ENCODE results near the gene HOXB2.

Gene HOXB2

DNA sequence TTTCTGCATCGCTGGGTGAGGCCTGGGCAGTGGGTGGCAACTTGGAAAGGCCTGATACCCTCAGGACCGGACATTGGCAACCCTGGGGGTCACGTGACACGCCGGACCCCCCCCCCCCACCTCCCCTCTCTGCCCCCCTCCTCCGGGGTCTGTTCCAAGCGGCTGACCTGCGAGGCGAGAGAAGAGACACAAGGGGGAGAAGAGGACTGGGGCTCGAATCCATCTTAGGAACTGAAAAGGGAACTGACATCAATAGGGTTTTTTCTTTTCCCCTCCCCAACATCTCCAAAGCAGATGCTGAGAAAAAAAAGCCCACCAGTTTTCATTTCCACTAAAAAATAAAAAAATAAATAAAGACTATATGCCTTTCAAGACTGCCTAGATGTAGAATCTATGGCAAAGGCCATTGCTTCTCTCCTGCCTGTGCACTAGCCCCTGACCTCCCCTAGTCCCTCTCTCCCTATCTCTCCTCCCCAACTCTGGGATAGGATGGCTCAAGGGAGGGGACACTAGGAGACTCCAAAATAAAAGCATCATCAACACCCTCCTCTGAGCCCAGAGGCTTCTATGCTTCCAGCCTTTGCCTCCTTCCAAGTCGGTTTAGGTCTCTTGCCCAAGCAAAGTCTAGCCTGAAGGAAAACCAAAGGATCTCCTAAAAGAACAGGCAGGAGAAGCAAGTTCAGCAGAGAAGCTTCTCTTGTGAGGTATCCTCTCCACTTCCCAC is 7.7 kb upstream of the HOXB2 start:
- no peak for DNase-seq (ENCODE audit: low spot score)

DNA sequence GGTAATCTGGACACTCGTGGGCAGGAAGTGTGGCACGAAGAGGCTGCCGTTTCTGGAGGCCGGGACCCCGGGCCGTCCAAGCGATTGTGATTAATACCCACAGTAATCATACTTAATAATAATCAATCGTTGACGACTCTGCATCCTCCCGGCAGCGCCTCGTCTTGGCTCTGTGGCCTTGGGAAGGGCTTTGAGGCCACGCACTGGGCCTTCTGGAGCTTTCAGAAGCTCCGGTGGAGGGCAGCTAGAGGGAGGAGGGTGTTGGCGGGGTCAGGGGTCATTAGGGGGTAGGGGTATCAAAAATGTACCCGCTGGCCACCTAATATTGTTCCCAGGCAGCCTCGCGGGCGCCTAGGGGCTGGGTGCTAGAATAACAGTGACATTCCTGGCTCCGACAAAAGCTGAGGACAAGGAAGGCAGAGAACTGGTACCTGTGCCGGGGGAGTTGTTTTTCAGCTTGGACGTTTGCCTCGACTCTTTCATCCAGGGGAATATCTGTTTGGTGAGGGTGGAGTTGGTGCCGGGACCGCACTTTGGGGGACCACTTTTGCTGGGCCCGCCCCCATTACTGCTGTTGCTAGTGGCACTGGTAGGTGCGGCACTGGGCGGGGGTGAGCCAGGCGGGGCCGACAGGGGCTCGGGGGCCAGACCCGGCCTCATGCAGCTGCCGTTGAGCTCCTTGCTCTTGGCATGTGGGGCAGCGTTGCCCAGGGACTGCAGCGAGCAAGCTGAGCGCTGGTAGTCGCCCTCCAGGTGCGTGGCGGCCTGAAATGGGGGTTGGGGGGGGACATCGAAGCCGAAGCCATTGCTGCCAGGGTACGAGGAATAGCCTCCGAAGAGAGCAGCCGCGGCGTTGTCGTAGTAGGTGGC is 6.9 kb upstream of the HOXB2 start:
- DNase-seq (ENCODE audit: low spot score) = no peak

DNA sequence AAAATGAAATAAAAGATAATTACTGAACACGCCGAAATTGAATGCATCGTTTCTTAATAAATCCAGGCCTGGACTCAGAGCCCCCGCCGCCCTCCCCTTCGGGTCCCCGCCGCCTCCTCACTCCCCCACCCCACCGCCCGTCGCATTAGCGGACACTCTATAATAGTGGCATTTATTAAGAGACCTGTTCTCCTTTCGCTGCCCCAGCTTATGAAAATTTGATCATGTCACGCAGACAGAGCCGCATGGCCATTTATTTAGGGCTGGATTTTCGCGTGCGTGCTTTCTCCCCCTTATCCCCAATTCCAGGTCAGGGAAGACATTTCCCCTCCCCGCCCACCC is 6.3 kb upstream of the HOXB2 start:
- DNase-seq (ENCODE audit: low spot score) = no peak

DNA sequence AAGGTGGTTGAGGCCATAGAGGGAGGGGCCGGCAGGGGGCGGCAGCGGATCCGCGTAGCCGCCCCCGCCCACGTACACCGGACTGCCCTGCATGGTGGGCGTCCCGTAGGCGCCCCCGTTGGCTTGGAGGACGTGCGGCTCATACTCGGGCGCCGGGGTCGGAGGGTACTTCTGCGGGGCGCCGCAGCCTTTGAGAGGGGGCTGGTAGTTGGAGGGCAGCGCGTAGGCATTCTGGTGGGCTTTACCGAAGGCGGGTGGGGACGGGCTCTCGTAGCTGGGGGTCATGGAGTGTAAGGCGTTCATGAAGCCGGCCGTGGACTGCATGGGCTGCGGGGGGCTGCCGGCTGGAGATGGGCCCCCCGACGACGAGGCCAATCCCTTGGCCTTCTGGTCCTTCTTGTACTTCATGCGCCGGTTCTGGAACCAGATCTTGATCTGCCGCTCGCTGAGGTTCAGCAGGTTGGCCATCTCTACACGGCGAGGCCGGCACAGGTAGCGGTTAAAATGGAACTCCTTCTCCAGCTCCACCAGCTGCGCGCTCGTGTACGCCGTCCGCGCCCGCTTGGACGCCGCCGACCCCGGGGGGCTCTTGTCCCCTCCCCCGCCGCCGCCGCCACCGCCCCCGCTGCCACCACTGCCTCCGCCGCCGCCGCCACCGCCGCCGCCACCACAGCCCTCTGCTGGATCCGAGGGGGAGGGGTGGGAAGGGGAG is 5.7 kb upstream of the HOXB2 start:
- no peak for DNase-seq (ENCODE audit: low spot score)

DNA sequence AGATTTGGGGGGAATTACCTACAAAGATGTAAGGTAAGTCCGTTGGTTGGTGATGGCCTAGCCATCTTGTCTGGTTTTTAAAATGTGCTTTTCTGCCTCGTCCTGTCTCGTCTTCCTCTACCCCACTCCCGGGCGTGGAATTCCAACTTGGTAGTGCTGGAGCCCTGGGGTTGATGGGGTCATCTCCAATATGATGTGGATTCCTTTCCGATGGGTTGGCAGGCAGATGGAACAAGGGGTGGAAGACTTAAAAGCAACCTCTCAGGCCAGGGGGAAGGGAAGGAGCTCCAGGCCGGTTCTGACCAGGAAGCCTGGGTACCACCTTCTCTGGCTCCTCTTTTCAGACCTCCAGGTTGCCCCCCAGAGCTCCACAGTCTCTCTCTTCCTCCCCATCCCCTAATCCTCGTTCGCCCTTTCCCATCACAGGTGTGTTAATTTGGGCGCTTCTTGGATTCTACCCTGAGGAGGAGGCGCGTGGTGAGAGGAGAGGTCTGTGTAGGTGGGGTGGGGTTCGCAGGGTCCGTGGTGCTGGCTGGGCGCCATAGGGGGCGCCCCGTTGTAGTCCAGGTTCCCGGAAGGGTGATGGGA is 5.1 kb upstream of the HOXB2 start:
- DNase-seq (ENCODE audit: low spot score) = no peak

DNA sequence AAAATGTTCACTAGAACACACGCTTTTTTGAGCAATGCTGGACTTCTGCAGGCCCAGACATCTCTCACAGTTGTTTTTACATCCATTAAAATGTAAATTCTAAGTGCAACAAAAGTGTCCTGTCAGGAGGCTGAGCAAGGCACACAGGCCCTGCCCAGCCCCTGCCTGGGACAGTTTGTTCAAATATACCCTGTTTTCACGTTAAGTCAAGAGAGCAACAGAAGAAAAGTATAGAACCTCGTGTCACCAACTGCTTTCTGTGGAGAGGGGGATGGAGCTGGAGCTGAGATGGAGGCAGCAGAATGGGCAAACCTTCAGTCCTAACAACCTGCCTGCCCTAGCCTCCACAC is 4.3 kb upstream of the HOXB2 start:
- no peak for DNase-seq (ENCODE audit: low spot score)

DNA sequence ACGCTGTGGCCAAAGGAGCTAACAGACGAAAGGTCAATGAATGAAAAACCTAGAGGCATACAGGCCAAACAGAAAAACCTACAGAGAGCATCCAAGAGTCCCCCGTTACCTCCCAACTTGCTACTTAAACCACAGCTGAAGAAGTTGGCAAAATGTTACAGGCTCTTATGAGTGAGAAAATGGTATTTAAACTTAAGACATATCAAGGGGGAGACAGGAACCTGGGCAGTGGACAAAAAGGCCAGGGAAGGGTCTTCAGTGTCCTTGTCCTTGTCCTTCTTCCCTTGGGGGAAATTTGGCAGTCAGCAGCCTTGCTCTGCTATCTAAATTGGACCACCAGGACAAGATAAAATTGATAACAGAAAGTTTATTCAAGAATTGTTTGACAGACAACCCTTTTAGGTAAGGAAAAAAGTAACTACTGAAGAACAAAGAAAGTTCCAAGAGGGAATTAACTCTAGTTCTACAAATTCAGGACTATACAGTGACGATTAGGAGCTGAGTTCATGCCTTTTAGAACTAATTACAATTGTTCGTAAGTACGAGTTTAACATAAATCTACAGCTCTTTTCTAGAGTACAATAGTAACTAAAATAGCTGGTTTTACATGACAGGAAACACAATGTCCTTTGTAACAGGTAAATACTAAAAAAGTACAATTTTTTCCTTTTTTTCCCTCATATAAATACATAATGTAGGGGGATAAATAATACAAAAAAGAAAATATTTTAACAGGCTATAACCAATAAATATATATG is 3.8 kb upstream of the HOXB2 start:
- no peak for DNase-seq (ENCODE audit: low spot score)

DNA sequence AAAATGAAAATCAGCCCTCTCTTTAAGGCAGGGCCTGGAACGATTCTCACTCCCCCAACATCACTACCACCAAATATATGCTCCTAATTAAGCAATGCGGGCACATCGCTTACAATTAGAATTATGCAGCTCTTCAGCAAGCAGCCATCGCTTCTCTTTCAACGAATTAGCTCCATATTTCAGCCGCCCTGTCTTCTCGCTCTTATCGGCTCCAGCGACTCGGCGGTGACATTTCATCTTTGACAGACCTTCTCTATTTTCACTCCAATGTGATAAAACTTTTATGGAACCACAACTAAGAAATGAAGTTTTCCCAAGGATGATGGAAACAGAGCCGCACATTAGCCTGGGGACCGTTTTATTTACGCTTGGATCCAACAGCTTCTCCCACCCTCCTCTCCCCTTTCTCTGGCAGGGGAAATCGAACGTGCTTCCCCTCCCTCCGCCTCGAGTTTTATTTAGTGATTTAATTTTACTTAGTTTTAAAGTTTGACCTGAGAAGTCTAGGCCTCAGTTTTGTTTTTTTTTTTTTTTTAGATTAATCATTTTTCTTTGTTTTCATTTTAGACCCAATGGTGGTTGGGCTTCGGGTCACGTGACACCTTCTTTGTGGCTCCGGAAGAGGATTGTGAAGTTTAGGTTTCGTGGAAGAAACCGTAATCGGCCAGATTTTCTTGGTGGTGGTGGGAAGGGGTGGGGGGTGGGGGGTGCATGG is 3.1 kb upstream of the HOXB2 start:
- no peak for DNase-seq (ENCODE audit: low spot score)

DNA sequence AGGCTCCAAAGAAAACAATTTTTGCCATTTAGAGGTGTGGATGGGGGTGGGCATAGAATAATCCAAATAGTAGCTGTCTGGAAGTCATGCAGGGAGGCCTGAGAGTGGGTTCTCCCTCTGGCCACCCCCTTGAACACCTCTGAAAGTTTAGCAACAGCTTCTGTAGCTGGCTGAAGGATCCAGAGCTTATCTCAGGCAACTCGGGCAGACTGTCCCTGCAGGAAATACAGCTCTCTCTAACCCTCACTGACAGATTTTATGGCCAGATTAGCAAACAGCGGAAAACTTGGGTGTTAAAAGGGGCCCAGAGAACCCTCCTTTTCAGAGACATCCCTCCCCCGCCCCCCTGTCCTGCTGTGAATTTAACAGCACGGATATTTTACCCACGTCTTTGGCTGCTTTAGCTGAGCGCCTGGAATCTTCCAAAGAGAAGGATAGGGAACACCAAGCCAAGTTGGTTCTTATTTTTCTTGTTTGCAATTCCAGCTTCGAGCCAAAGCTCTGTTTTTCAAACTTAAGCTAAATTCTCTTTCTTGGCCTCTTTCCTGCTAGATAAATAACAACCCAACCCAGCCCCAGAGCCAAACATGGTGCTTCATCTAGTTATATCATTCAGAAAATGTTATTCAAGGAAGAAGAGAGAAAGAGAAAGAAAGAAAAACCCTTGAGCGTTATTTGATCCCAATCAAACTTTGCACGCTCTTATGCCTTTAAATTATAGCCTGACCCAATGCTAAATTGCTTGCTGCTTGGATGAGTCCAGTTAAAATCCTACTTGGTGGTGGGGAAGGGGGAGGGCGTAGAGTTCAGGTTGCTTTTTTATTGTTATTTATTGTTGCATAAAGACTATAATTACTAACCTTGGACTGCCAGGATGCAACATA is 2.3 kb upstream of the HOXB2 start:
- DNase-seq (ENCODE audit: low spot score) = no peak

DNA sequence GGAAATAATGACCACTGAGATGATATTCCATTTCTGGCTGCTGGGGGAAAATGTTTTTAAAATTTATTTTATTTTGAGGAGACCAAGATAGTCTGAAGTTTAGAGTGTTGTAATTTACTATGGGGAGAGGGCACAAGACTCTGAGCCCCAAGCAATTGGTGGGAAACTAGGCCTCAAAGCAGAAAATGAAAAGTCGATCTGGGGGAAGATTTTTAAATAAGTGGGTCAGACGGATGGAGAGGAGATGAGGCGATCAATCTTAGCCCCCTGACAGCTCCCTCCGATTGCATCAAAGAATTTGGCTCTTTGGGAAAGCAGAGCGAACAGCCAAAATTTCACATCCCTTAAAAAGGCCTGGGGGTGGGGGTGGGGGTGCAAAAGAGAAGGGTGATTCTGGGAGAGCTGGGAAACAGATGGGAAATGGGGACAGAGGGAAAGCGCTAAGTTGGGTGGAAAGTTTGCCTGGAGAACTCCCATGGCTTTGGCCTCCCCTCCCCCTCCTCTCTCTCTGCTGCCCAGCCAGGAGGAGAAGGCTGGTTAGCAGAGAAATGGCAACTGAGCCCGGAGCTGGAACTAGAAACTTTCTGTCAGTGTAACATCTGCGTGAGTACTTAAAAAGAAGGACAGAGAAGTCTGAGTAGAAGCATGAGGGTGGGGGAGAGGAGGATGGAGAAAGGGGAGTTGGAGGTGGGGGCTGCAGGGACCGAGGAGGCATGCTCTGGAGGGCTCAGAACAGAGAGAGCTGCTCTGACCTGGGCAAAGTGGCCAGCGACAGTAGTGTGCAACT is 1.4 kb upstream of the HOXB2 start:
- no peak for DNase-seq (ENCODE audit: low spot score)

DNA sequence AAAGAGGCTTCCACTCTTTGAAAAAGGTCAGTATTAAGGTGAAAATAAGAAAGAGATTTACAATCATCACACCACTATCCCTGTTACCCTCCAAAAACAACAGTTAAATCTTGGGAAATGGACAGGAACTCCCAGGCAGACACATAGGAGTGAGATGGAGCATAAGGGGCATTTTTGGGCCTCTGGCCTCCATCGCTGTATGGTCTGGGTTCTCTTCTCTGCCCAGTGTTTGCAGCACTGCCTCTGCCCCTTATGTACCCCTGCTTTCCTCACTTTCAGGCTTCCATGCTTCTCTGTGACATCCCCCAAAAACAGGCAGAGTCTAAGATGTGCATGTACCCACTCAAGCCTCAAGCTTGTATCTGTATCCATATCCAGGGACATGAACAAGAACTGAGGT is 630 bp upstream of the HOXB2 start:
- no peak for DNase-seq (ENCODE audit: low spot score)

DNA sequence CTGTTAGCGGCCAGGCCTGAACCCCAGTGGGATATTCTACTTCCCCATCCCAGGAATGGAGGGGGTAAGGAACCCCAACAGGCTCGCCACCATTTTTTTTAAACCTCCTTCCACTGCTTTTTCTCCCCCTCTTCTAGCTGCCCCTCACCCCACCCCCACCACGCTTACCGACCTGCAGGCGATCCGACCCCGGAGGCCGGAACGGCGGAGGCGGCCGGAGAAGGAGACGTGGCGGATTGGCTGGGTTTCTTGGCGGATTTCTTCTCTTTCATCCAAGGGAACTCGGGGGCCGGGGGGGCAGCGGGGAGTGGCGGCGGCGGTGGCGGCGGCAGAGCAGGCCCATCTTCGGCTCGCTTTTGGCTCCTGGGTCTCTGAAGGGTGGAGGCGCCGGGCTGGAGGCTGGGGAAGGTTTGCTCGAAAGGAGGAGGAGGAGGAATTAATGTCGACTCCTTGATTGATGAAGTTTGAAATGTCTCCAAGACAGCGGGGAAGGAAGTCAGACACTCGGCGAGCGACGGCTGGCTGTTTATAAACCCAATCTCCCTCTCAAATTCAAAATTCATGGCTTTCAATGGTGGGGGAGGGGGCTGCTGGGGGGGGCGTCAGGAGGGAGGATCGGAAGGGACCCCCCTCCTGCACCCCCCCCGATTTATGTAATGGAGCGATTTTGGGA is 424 bp downstream of the HOXB2 start:
- peak; percentile 58 for DNase-seq (ENCODE audit: low spot score)

DNA sequence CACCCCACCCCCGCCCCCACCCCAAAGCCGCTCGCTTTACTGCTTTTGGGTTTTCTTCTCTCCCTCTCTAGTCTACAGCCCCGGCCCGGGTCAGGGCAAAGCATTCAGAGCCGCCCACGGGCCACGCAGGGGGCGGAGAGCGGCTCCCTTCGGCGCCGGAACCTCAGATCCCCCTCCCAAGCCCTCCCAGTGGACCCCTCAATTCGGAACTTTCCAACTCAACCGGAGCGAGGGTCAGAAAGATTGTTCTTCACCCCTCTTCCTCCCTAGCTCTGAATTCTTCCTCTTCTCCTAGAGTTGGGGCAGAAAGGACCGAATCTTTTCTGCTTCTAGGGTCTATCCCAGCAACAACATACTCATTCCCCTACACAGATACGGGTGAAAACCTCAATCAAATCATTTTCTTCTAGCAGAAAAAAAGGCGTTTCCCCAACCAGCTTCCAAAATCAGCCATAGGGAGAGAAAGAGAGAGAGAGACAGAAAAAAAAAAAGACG is 1.0 kb downstream of the HOXB2 start:
- DNase-seq (ENCODE audit: low spot score) = no peak

DNA sequence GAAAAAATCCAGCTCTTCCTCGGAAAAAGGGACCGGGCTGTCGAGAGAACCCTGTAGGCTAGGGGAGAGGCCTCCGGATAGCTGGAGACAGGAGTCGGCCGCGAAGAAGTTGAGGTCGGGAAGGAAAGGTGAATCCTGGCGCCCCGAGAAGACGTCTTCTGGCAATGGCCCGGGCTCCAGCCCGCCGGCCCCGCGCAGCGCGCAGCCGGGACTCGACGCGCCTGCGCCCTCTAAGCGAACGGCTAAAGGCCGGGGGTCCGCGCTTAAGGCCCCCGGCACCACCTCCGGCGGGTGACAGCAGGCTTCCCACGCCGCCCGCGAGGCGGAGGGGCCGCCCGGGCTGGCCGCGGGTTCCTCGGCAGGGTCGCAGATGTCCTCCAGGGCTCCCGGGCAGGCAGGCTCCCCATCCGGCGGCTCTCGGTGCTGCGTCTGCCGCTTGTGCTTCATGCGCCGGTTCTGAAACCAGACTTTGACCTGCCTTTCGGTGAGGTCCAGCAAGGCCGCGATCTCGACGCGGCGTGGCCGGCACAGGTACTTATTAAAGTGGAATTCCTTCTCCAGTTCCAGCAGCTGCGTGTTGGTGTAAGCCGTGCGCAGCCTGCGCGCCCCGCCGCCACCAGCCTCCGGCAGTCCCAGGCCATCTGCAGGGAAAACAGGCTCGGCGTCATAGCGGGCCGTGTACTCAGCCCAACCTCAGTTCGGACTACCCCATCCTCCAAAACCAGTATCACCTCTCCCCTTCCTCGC is 1.6 kb downstream of the HOXB2 start:
- peak; percentile 74 for DNase-seq (ENCODE audit: low spot score)

DNA sequence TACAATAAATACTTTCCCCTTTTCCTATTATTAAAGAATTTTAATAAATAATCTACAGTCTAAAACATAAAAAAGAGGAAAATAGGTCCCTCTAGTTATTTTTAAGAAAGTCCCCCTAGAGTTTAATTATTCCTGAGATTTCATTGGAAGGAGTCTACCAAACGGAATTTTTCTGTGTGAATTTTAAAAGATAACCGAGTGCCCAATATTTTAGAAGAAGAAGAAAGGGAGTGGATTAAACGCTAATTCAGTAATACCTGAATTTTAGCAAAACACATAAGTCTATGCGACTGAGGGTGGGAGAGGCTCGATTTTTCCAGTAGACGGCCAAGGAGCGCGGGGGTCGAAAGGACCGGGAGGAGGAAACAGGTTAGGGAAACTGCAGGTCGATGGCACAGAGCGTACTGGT is 2.2 kb downstream of the HOXB2 start:
- DNase-seq (ENCODE audit: low spot score) = no peak

DNA sequence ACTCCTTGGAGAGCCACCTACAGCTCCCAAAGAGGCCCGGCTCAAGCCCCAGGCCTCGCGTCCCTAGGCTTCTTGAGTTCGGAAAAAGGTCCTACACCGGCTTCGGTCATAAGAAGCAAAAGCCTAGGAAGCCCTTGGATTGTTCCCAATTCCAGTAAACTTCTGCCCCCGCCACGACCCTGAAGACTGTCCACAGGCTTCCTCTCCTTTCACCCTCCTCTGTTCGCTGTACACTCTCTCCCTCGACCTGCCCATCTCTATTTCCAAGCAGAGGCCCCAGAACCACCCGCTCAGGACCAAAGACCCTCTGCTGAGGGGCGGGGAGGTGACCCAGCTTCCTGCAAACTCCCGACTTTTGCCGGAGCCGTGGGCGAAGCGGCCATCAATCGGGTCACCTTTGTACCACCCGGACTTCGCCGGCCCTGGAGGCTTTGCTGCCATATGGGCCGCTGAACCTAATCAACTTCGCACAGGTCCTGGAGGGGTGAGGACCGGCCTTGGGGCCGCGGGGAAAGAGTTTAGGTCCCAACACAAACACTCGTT is 2.7 kb downstream of the HOXB2 start:
- peak; percentile 63 for DNase-seq (ENCODE audit: low spot score)

DNA sequence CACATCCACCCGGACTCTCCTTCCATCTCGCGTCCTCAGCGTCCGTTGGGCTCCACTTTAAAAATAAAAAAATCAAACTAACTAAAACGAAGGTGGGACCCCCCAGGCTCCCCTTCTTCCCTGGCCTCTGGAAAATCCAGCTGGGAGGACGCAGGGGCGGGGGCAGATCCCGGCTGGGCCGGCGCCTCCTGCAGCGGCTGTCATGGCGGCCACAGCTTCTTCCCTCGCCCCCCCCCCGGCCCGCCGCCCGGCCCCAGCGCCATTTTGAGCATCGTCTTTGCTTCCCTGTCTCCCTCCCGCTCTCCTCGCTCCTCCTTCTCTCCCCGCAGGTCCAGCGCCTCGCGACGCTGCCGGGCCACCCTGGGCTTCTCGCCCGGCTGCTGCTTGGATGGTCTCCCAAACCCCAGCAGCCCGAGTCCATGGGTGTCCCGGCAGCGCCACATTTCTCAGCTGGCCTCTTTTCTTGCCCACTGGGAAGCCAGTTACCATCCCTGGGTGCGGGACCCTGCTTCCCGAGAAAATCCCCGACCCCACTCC is 3.3 kb downstream of the HOXB2 start:
- peak; percentile 68 for DNase-seq (ENCODE audit: low spot score)

Measured in RKO (cell line).